Measurements from ENCODE around the gene NCF2. TPM values are rescaled to one million over a fixed set of nuclear protein-coding genes. Genes with fewer than 3 reads are reported as not detected.

The NCF2 gene
- total RNA-seq, 2 experiments from 2014 or later, result 14.0 to 14.3 TPM

DNA sequence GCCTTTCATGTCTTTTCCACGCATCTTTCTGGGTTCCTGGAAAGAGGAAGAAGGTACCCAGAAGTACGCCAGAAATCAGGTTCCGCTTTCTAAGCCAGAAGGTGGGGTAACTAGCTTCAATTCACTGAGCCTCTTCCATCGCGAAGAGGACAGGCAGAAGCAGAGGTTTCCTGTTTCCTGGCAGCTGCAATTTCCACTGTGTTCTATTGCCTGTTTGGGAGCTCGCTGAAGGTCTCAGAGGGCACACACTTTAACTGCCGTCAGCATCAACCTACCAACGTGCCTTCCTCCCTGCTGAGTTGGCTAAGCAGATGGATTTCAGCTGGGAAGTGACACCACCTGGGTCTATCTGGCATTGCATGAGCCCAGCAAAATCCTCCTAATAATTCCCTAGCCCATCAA, 10.0 kb downstream of the NCF2 start:
- H3K27ac Mint-ChIP-seq, result no peak overlapping the region
- CTCF ChIA-PET, result interaction anchor here (0.6 to 2.0 kb wide), 9 partner anchors 10 to 200 kb away, joined by 3 to 8 read pairs (median 4); no protein-coding TSS in a partner anchor
- intact Hi-C loops (cut with micrococcal nuclease), result loop anchor here (1.0 kb wide), 1 partner anchor 43 kb away; no protein-coding TSS in a partner anchor
- peak; percentile 32 for DNase-seq
- H3K4me1 Mint-ChIP-seq (ENCODE audit: low read depth), result peaks cover 8% of the 10 kb centered on the region
- no peaks in the 10 kb centered on the region for H3K9me3 Mint-ChIP-seq
- no peaks in the 10 kb centered on the region for H3K27me3 Mint-ChIP-seq (ENCODE audit: low read depth)
- H3K36me3 Mint-ChIP-seq (ENCODE audit: low read depth), result no peaks in the 10 kb centered on the region
- no peak overlapping the region for H3K4me3 Mint-ChIP-seq

DNA sequence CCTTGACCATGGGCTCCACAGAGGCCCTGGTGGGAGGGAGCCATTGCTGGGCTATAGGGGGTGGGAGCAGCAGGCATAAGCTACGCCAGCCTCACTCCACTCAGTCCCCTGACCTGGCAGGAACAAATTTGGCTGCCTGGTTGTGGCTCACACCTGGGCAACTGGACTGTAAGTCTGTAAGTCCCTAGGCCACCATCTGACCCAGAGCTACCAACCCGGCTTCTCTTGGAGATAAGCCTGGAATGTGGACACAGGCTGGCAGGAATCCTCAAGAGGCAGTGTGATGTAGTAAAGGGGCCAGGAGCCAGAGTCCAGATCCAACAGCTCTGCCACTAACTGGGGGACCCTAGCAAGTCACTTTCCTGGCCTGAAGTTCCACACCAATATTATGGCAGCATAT, 11.4 kb downstream of the NCF2 start:
- peaks cover 8% of the 10 kb centered on the region for H3K4me1 Mint-ChIP-seq (ENCODE audit: low read depth)
- no peak overlapping the region for H3K4me3 Mint-ChIP-seq
- CTCF ChIA-PET, result interaction anchor here (0.6 to 2.0 kb wide), 3 partner anchors 50 to 1000 kb away, joined by 4 to 8 read pairs (median 4); no protein-coding TSS in a partner anchor
- no peak for DNase-seq
- no peaks in the 10 kb centered on the region for H3K9me3 Mint-ChIP-seq
- no peak overlapping the region for H3K27ac Mint-ChIP-seq
- no peaks in the 10 kb centered on the region for H3K36me3 Mint-ChIP-seq (ENCODE audit: low read depth)
- intact Hi-C loops (cut with micrococcal nuclease), result no loop called here
- no peaks in the 10 kb centered on the region for H3K27me3 Mint-ChIP-seq (ENCODE audit: low read depth)

DNA sequence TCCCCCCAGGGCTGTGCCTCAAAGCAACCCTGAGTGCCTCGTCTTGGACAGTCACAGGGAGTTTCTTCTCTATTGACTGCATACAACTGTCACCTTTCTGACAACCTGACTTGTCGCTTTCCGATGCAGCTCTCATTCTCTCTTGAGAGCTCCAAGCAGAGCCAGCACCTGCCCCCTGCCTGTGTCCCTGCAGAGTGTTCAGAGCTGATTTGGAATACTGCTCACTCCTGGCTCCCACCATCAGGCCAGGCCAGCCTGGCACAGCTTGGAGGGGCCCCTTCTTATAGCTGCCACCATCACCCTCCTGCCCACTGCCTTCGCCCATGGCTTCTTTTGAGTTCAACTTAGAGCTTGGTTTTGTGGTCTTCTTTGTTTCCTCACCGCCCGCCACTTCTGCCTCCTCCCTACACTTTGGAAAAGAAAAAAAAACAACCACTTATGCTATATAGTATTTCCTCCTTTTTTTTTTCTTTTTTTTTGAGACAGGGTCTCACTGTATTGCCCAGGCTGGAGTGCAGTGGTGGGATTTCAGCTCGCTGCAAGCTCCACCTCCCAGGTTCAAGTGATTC, 12.3 kb downstream of the NCF2 start:
- H3K36me3 Mint-ChIP-seq (ENCODE audit: low read depth), result no peaks in the 10 kb centered on the region
- peaks cover 8% of the 10 kb centered on the region for H3K4me1 Mint-ChIP-seq (ENCODE audit: low read depth)
- no peaks in the 10 kb centered on the region for H3K9me3 Mint-ChIP-seq
- H3K27ac Mint-ChIP-seq, result no peak overlapping the region
- H3K27me3 Mint-ChIP-seq (ENCODE audit: low read depth), result no peaks in the 10 kb centered on the region
- intact Hi-C loops (cut with micrococcal nuclease), result no loop called here
- CTCF ChIA-PET, result interaction anchor here (0.6 kb wide), 3 partner anchors 30 to 1294 kb away, joined by 3 to 5 read pairs (median 4); no protein-coding TSS in a partner anchor
- no peak overlapping the region for H3K4me3 Mint-ChIP-seq
- no peak for DNase-seq

DNA sequence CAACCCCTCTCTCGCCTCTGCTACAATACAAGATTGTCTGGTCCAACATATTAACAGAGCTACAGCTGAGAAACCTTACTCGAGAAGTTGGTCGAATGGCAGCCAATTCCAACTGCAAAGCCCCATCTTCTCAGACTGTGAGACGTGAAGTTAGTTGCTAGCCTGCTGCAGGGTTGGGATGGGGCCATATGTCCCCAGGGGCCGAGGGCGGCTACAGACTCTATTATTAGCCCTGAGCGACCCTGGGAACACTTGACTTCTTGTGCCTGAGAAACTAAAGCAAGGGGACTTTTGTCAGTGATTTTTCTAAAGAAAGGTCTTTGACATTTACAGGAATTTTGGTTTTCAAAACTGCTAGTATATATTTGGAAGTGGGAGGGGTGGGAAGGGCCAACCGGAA, 13.7 kb downstream of the NCF2 start:
- Mint-ChIP-seq H3K4me3 (no peak overlapping the region), H3K36me3 (ENCODE audit: low read depth) (no peaks in the 10 kb centered on the region), H3K27me3 (ENCODE audit: low read depth) (no peaks in the 10 kb centered on the region), H3K27ac (no peak overlapping the region), H3K9me3 (no peaks in the 10 kb centered on the region), H3K4me1 (ENCODE audit: low read depth) (peaks cover 8% of the 10 kb centered on the region)
- intact Hi-C loops (cut with micrococcal nuclease), result no loop called here
- no peak for DNase-seq
- CTCF ChIA-PET, result no interaction called here

DNA sequence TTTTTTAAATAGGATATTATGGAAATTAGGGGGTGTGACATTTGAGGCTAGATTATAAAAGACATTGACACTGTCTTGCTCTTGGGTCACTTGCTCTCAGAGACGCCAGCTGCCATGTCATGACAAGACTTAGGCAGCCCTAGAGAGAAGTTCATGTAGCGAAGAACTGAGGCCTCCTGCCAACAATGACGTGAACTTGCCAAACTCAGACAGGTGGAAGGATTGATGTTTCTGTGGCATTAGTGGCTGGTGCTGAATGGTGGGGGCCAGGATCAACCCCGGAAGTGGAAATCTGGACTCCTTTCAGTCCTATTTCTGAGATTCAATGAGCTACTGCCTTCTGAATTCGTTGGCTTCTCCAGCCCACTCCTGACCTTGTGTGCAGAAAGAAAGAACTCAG, 14.7 kb downstream of the NCF2 start:
- no peak overlapping the region for H3K27ac Mint-ChIP-seq
- H3K4me3 Mint-ChIP-seq, result no peak overlapping the region
- intact Hi-C loops (cut with micrococcal nuclease), result no loop called here
- H3K36me3 Mint-ChIP-seq (ENCODE audit: low read depth), result no peaks in the 10 kb centered on the region
- H3K27me3 Mint-ChIP-seq (ENCODE audit: low read depth), result peaks cover 3% of the 10 kb centered on the region
- no peaks in the 10 kb centered on the region for H3K9me3 Mint-ChIP-seq
- CTCF ChIA-PET, result no interaction called here
- DNase-seq, result no peak
- H3K4me1 Mint-ChIP-seq (ENCODE audit: low read depth), result peaks cover 8% of the 10 kb centered on the region

DNA sequence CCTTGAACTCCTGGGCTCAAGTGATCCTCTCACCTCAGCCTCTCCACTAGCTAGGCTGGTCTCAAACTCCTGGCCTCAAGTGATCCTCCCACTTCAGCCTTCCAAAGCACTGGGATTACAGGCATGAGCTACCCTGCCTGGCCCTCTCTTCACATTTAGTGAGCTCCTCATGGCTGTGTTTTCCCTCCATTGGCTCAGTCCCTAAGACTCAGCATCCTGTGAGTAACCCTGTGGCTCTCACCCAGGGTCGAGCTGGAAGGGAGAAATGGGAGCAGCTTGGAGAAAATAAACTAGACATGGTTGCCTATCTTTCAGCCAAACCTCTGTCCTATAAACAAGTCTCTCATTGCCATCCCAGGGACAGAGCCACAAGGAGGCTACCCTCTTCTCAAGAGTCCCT, 17.5 kb downstream of the NCF2 start:
- intact Hi-C loops (cut with micrococcal nuclease), result no loop called here
- no peak overlapping the region for H3K4me3 Mint-ChIP-seq
- H3K4me1 Mint-ChIP-seq (ENCODE audit: low read depth), result peaks cover 13% of the 10 kb centered on the region
- no peaks in the 10 kb centered on the region for H3K9me3 Mint-ChIP-seq
- CTCF ChIA-PET, result no interaction called here
- H3K36me3 Mint-ChIP-seq (ENCODE audit: low read depth), result peaks cover 3% of the 10 kb centered on the region
- peaks cover 7% of the 10 kb centered on the region for H3K27me3 Mint-ChIP-seq (ENCODE audit: low read depth)
- no peak for DNase-seq
- H3K27ac Mint-ChIP-seq, result no peak overlapping the region

DNA sequence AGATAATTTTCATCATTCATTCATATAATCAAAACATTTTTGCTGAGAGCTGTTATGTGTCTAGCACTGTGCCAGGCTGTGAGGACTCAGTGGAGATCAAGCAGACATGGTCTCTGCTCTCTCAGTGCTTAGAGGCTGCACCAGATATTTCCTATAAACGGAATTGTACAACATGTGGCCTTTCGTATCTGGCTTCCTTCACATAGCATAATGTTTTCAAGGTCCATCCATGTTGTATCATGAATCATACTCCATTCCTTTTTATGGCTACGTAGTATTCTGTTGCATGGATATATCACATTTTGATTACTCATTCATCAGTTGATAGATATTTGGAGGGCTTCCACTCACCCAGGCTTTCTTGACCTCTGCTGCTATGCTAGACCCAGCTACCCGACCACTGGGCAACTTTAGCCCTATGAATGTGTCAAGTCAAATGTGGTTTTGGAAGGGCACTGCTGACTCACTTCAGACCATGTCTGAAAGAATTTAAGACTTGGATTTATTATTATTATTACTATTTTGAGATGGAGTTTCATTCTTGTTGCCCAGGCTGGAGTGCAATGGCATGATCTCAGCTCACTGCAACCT, 18.5 kb downstream of the NCF2 start:
- H3K27ac Mint-ChIP-seq, result no peak overlapping the region
- H3K36me3 Mint-ChIP-seq (ENCODE audit: low read depth), result peaks cover 3% of the 10 kb centered on the region
- CTCF ChIA-PET, result no interaction called here
- peaks cover 19% of the 10 kb centered on the region for H3K4me1 Mint-ChIP-seq (ENCODE audit: low read depth)
- H3K9me3 Mint-ChIP-seq, result no peaks in the 10 kb centered on the region
- H3K4me3 Mint-ChIP-seq, result no peak overlapping the region
- no peak for DNase-seq
- intact Hi-C loops (cut with micrococcal nuclease), result no loop called here
- H3K27me3 Mint-ChIP-seq (ENCODE audit: low read depth), result peaks cover 12% of the 10 kb centered on the region

DNA sequence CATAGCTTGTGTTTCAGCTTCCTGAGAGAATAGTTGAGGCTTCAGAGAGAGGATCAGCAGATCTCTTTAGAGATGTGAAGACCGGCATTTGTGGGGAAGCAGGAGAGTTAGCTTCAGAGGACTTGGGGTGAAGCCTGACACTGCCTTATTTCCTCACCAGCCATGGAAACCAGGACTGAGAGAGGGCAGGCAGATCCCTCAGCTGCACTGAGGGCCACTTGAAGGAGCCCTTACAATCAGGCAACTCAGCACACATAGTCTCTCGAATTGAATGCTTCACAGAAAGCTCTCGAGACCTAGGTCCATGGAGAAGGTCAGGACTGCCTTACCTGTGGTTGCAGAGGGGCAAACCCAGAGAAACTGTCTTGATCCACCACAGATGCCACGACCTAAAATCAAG, 19.8 kb downstream of the NCF2 start:
- H3K27me3 Mint-ChIP-seq (ENCODE audit: low read depth), result peaks cover 12% of the 10 kb centered on the region
- intact Hi-C loops (cut with micrococcal nuclease), result no loop called here
- no peak overlapping the region for H3K4me3 Mint-ChIP-seq
- no peak for DNase-seq
- CTCF ChIA-PET, result interaction anchor here (1.6 kb wide), 1 partner anchor 10 kb away, joined by 6 read pairs; no protein-coding TSS in a partner anchor
- no peak overlapping the region for H3K27ac Mint-ChIP-seq
- peaks cover 3% of the 10 kb centered on the region for H3K36me3 Mint-ChIP-seq (ENCODE audit: low read depth)
- peaks cover 19% of the 10 kb centered on the region for H3K4me1 Mint-ChIP-seq (ENCODE audit: low read depth)
- no peaks in the 10 kb centered on the region for H3K9me3 Mint-ChIP-seq

DNA sequence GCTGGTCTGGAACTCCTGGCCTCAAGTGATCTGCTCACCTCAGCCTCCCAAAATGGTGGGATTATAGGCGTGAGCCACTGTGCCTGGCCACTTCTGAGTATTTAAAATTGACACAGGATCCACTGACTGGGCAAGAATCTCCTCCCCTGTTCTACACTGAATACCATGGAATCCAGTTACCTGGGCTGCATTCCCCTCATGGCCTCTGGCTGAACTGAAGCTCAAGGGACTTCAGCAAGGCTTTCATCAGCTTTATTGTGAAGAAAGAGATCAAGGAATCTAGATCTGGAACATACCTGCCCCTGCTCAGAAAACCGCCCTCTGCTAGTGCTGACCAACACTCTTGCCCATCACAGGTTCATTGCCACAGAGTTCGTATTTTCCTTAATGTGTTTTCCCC, 20.5 kb downstream of the NCF2 start:
- Mint-ChIP-seq H3K4me3 (no peak overlapping the region), H3K36me3 (ENCODE audit: low read depth) (peaks cover 3% of the 10 kb centered on the region), H3K4me1 (ENCODE audit: low read depth) (peaks cover 19% of the 10 kb centered on the region), H3K9me3 (no peaks in the 10 kb centered on the region), H3K27me3 (ENCODE audit: low read depth) (peaks cover 12% of the 10 kb centered on the region), H3K27ac (no peak overlapping the region)
- DNase-seq, result no peak
- CTCF ChIA-PET, result interaction anchor here (1.6 kb wide), 1 partner anchor 10 kb away, joined by 6 read pairs; no protein-coding TSS in a partner anchor
- intact Hi-C loops (cut with micrococcal nuclease), result loop anchor here (10.0 kb wide), 1 partner anchor 345 kb away; no protein-coding TSS in a partner anchor

DNA sequence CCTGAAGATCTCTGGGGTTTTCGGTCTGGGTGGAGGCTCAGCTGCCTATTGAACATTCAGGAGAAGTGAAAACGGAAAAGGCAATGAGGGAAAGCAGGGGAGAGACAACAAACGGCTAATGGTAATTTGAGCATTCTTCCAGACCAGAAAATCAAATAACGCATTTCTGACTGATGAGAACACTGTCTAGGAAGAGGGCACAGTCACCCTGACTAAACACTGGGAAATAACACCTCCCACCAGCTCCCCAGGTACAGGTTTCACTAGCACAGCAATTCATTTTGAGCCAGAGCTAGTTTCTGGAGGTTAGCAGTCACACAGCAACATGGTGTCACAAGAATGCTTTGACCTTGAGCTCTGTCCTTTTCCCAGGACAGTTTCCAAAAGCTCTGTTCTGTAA, 21.1 kb downstream of the NCF2 start:
- H3K36me3 Mint-ChIP-seq (ENCODE audit: low read depth), result peaks cover 3% of the 10 kb centered on the region
- intact Hi-C loops (cut with micrococcal nuclease), result loop anchor here (10.0 kb wide), 1 partner anchor 346 kb away; no protein-coding TSS in a partner anchor
- H3K4me3 Mint-ChIP-seq, result no peak overlapping the region
- H3K9me3 Mint-ChIP-seq, result no peaks in the 10 kb centered on the region
- peaks cover 19% of the 10 kb centered on the region for H3K4me1 Mint-ChIP-seq (ENCODE audit: low read depth)
- CTCF ChIA-PET, result interaction anchor here (0.7 to 1.6 kb wide), 3 partner anchors 11 to 131 kb away, joined by 3 to 6 read pairs (median 4); no protein-coding TSS in a partner anchor
- no peak overlapping the region for H3K27ac Mint-ChIP-seq
- peaks cover 12% of the 10 kb centered on the region for H3K27me3 Mint-ChIP-seq (ENCODE audit: low read depth)
- DNase-seq, result peak; percentile 48

DNA sequence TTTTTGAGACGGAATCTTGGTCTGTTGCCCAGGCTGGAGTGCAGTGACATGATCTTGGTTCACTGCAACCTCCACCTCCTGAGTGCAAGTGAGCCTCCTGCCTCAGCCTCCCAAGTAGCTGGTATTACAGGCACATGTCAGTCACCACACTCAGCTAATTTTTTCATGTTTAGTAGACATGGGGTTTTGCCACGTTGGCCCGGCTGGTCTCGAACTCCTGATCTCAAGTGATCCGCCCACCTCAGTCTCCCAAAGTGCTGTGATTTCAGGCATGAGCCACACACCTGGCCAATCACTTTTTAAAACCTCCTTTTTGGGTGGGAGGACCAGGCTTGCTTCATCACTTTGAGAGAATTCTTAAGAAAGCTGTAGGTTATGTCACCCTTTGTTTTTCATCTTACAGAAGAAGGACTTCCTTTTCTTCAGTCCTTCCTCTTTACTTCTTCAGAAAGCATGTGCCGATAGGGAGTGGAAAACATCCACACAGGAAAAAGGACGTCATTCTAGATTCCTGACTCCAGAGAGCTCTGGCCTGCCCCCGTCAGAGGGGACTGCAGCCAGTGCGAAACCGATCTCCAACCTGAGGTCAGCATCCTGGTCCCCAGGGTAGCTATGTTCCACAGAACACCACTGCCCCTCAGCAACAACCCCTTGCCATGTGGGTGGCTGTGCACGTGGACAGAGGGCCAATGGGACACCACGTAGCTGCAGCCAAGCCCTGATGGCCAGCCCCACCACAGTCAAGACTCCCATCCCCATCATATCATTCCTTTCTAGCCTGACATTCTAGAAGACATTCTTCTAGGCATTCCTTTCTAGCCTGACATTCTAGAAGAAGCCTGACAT, 21.9 kb downstream of the NCF2 start:
- H3K27ac Mint-ChIP-seq, result no peak overlapping the region
- CTCF ChIA-PET, result interaction anchor here (0.7 to 1.1 kb wide), 3 partner anchors 12 to 130 kb away, joined by 3 to 4 read pairs (median 3); no protein-coding TSS in a partner anchor
- H3K36me3 Mint-ChIP-seq (ENCODE audit: low read depth), result peaks cover 3% of the 10 kb centered on the region
- H3K4me1 Mint-ChIP-seq (ENCODE audit: low read depth), result peaks cover 19% of the 10 kb centered on the region
- intact Hi-C loops (cut with micrococcal nuclease), result loop anchor here (10.0 kb wide), 1 partner anchor 346 kb away; no protein-coding TSS in a partner anchor
- no peaks in the 10 kb centered on the region for H3K9me3 Mint-ChIP-seq
- no peak overlapping the region for H3K4me3 Mint-ChIP-seq
- no peak for DNase-seq
- peaks cover 12% of the 10 kb centered on the region for H3K27me3 Mint-ChIP-seq (ENCODE audit: low read depth)

DNA sequence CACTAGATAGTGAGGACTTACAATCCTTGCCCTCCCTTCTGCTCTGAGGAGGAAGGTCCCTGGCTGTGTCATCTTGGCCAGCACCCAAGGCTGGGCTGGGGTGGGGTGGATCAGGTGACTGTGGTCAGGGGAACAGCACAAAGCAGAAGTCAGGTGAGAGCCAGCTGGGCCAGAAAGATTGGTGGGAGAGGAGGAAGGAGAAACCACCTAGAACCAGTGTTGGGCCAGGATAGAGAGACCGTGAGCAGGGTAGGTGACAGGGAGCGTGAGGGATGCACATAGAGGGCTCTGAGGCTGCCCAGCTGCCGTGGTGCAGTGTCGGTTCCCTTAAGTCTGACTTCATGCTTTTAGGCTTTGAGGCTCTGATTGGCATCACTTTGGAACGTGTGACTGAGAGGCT, 22.7 kb downstream of the NCF2 start:
- no peak overlapping the region for H3K27ac Mint-ChIP-seq
- H3K4me1 Mint-ChIP-seq (ENCODE audit: low read depth), result peaks cover 19% of the 10 kb centered on the region
- CTCF ChIA-PET, result no interaction called here
- intact Hi-C loops (cut with micrococcal nuclease), result loop anchor here (1.0 to 10.0 kb wide), 2 partner anchors 23 to 347 kb away; partner anchors contain the start of gene NCF2
- peaks cover 3% of the 10 kb centered on the region for H3K36me3 Mint-ChIP-seq (ENCODE audit: low read depth)
- peaks cover 12% of the 10 kb centered on the region for H3K27me3 Mint-ChIP-seq (ENCODE audit: low read depth)
- no peaks in the 10 kb centered on the region for H3K9me3 Mint-ChIP-seq
- no peak overlapping the region for H3K4me3 Mint-ChIP-seq
- DNase-seq, result peak; percentile 38
